Erythroblast (primary cell): ENCODE data around the gene HTR3C.

Experiments used
- GATA1 ChIP-seq: IDR thresholded peaks from 2 replicates; pipeline ENCODE4 v1.6.1; 2011; ENCODE audit warnings: low read depth, mild to moderate bottlenecking, control low read depth, low read length, moderate library complexity
- POLR2A ChIP-seq: IDR thresholded peaks from 2 replicates; pipeline ENCODE4 v1.6.1; 2011; ENCODE audit warnings: mild to moderate bottlenecking, low read length

- TF ChIP-seq POLR2A (no peak), GATA1 (no peak)
Observed at GRCh38 chr3:184078851-184079250, 26.0 kb downstream of the HTR3C start.
